Measurements from ENCODE around the gene ATAD3B.

DNA sequence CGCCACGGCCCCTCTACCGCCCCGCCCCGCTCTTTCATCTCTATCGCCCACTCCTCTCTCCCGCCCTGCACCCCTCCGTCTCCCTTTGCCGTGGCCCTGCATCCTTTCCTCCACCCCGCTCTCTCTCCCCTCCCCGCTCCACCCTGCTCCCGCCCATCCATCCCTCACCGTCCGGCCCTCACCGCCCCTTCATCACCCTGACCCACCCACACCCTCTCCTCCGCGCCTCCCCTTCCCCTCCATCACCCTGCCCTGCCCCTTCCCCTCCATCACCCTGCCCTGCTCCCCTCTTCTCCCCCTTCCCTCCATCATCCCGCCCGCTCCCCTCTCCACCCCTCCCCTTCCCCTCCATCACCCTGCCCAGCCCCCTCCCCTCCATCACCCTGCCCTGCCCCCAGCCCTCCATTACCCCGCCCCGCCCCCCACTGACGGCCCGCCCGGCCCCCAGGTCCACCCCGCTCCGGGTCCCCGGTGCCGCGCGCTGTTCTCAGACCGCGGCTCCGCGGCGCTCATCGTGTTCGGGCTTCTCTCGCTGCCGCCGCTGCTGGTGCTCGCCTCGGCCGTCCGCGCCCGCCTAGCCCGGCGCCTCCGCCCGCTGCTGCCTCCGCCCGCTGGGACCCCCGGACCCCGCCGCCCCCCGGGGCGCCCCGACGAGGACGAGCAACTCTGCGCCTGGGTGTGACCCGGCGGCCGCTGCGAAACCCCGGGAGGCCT lies 44.3 kb upstream of the ATAD3B start:
- TF ChIP-seq SP1 (IDR thresholded peaks at IDR 0.05) (no peak), SUZ12 (IDR thresholded peaks at IDR 0.05) (no peak), FOXM1 (IDR thresholded peaks at IDR 0.05; ENCODE audit: borderline replicate concordance) (no peak), FOXA1 (IDR thresholded peaks at IDR 0.05) (no peak), FOXK2 (IDR thresholded peaks at IDR 0.05) (no peak), TARDBP (IDR thresholded peaks at IDR 0.05) (no peak), CTBP1 (IDR thresholded peaks at IDR 0.05; ENCODE audit: borderline replicate concordance) (no peak), NFRKB (IDR thresholded peaks at IDR 0.05) (no peak), BHLHE40 (IDR thresholded peaks at IDR 0.05; ENCODE audit: borderline replicate concordance) (no peak)
